Measurements from ENCODE around the gene OSBPL8.

The OSBPL8 gene

GRCh38 chr12:76449016-76449415, 110.6 kb downstream of the OSBPL8 start (continued):
- TF ChIP-seq ZBTB44 (tag by site-specific recombination; IDR thresholded peaks at IDR 0.05) (no peak), ZNF529 (tag by site-specific recombination; IDR thresholded peaks at IDR 0.05; ENCODE audit: insufficient replicate concordance) (no peak), ZNF280D (tag by site-specific recombination; IDR thresholded peaks at IDR 0.05) (no peak), ZNF121 (tag by site-specific recombination; IDR thresholded peaks at IDR 0.05) (no peak), ZFP37 (tag by site-specific recombination; IDR thresholded peaks at IDR 0.05) (no peak), ZNF426 (tag by site-specific recombination; IDR thresholded peaks at IDR 0.05) (no peak), ZNF514 (tag by site-specific recombination; IDR thresholded peaks at IDR 0.05) (no peak), GFI1B (tag by site-specific recombination; IDR thresholded peaks at IDR 0.05) (no peak), FEZF1 (tag by site-specific recombination; IDR thresholded peaks at IDR 0.05) (no peak), ZNF239 (tag by site-specific recombination; IDR thresholded peaks at IDR 0.05) (no peak), ZSCAN23 (tag by site-specific recombination; IDR thresholded peaks at IDR 0.05) (no peak), ZNF704 (tag by site-specific recombination; IDR thresholded peaks at IDR 0.05) (no peak), ZNF518A (tag by site-specific recombination; conservative IDR thresholded peaks at IDR 0.05; ENCODE audit: low read depth) (no peak)

GRCh38 chr12:76446090-76446489, 113.5 kb downstream of the OSBPL8 start:
- Histone ChIP-seq H3K4me3 (ENCODE audit: low read depth, low read length) (no peak overlapping the region), H3K9me3 (ENCODE audit: control insufficient read depth, insufficient read depth, low read depth, low read length) (no peaks in the 10 kb centered on the region), H3K27ac (ENCODE audit: extremely low read depth, low read depth, low read length) (no peak overlapping the region), H3K4me1 (ENCODE audit: control insufficient read depth, insufficient read depth, low read length) (no peaks in the 10 kb centered on the region; the same call in 1 of the 2 replicates), H3K36me3 (ENCODE audit: control insufficient read depth in 2 of 2, insufficient read depth in 1 of 2, low read length in 2 of 2) (peaks cover 4% of the 10 kb centered on the region in 2 experiments; a peak in 1 of 3 replicates)
- ChIA-PET CTCF (no interaction called here), POLR2A (no interaction called here)
- TF ChIP-seq ZNF449 (tag by site-specific recombination; IDR thresholded peaks at IDR 0.05) (no peak), ZNF24 (tag by site-specific recombination; IDR thresholded peaks at IDR 0.05) (no peak), ZNF416 (tag by site-specific recombination; IDR thresholded peaks at IDR 0.05) (no peak), WT1 (tag by site-specific recombination; IDR thresholded peaks at IDR 0.05) (no peak), YY2 (tag by site-specific recombination; IDR thresholded peaks at IDR 0.05) (no peak), KLF16 (tag by site-specific recombination; IDR thresholded peaks at IDR 0.05) (no peak), TSHZ1 (tag by site-specific recombination; IDR thresholded peaks at IDR 0.05; ENCODE audit: borderline replicate concordance) (no peak), ZNF76 (tag by site-specific recombination; IDR thresholded peaks at IDR 0.05; ENCODE audit: borderline replicate concordance, low read depth) (no peak), ZNF548 (tag by site-specific recombination; IDR thresholded peaks at IDR 0.05) (no peak)

All from HEK293 (cell line).